HG03159 (cell line): ENCODE results near the gene TBC1D17.

Experiments used
- ATAC-seq: cut with Tn5 transposase; IDR thresholded peaks from one replicate; pipeline ENCODE4 v1.9.1; 2021; ENCODE audit warnings: mild to moderate bottlenecking, moderate library complexity; ENCODE audit not compliant: unreplicated experiment

The TBC1D17 gene

GRCh38 chr19:49890349-49891311 lies 13.1 kb downstream of the TBC1D17 start:
- ATAC-seq = no peak

- ATAC-seq = no peak
Observed at GRCh38 chr19:49891393-49891792, 13.9 kb downstream of the TBC1D17 start.

GRCh38 chr19:49892716-49893115 lies 15.2 kb downstream of the TBC1D17 start:
- ATAC-seq = no peak

DNA sequence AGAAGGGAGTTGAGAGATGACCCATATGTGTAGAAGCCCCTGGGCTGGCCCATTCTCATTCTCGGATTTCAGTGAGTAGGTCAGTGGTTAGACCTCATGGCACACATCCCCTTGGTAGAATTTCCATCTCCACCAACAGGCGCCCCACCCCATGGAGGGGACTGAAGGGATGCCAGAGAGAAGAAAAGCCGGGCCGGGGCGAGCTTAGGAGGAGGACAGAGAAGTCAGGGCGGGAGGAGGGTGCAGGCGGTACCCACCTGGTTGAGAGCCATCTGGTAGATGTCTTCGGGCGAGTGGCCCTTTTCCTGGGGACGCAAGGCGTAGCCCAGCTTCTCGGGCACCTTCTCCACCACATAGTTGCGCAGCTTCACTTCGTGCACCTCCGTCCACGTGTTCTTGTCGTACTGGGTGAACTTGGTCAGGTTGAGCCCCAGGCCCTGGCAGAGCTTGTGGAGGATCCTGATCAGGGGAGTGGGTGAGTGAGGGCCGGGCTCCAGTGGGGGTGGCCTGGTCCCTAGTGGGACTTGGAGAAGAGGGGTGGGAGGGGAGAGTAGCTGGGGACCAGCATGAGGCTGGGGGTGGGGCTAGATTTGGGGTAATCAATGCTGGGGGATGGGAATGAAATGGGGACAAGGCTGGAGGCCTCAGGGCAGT lies 16.6 kb downstream of the TBC1D17 start:
- no peak for ATAC-seq

GRCh38 chr19:49894879-49895565 lies 17.5 kb downstream of the TBC1D17 start:
- ATAC-seq = no peak

DNA sequence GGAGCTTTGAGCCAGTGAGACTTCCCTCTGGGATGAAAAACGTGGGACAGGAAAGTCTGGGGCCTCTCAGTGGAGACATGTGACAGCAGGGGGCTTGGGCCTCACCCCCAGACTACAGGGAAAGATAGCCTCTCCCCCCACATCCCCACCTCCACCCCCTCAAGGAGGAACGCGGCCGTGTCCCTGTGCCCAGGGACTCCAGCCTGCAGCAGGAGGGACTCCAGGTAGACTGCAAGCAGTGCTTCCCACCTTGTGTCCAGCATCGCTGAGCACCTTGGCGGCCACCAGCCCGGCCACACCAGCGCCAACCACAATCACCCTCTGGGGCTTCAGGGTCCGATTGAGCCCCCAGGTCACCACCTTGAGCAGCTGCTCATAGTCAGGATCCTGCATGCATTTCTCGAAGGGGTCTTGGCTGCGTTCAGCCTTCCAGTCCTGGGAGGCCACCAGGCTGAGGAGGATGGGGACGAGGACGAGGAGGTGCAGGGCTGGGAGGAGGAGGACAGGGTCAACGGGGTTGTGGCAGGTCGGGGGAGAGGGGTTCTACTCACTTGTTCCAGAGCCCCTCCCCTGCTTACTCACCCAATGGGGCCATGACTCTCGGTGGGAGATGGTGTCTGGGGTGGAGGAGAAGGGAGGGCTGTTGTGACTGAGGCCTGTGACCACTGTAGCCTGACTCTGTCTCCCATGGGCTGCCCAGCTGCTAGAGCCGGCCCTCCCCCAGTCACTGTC lies 18.2 kb downstream of the TBC1D17 start:
- no peak for ATAC-seq

DNA sequence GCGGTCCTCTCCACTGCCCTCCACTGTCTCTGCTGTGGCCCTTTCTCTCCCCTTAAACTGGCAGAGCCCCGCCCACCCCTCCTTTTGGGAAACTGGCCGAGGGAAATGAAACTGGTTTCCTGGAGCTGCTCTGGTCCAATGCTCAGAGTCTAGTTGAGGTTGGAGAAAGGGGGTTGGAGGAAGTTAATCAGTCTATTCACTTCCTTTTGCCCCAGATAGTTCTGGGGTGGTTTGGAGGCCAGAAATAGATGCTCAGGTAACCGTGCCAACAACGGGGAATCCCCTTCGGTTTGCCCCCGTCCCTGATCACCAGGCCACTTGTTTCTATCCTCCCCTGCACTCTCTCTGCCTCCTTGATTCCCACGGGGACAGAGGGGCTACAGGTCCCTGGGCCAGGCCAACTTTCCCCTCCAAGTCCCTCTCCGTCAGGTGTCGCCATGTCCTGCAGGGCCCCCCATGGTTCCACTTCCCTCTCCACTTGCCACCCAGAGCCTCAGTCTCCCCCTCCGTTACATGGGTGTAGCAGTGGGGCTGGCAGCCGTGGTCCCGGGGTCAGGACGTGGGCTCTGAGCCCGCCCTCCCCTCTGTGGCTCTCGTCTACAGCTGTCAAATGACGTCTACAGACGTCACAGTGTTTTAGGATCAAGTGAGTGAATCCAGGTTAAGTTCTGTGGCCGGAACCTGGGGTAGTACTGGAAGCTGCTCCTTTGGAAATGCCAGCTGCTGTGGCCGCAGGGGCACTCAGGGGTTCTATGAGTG lies 19.5 kb downstream of the TBC1D17 start, which contains the start of gene IL4I1:
TSS of gene IL4I1 (minus strand) at position 25 of the 759 bp plus-strand sequence. CDS start 727 bp downstream, outside the sequence.
- peak; percentile 55 for ATAC-seq

DNA sequence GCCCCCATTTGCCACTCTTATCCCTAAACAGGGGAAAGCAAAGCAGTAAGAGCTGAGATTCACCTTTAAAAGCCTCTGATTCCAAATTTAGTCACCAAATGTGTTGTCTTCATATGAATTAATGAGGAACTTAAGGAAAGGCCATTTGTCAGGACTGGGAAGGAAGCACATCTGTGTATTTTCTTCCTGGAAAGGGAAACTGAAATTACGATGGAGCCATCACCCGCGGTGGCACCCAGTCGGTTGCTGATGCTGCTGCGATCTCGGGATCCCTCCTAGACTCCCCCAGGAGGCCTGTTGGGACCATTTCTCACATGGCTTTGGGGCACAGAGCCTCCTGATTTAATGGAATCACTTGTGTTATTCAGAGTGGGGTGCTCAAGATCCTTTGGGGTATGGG lies 26.6 kb downstream of the TBC1D17 start:
- no peak for ATAC-seq

GRCh38 chr19:49906879-49907564 lies 29.5 kb downstream of the TBC1D17 start:
- no peak for ATAC-seq

GRCh38 chr19:49907745-49908446 lies 30.4 kb downstream of the TBC1D17 start:
- ATAC-seq = no peak

DNA sequence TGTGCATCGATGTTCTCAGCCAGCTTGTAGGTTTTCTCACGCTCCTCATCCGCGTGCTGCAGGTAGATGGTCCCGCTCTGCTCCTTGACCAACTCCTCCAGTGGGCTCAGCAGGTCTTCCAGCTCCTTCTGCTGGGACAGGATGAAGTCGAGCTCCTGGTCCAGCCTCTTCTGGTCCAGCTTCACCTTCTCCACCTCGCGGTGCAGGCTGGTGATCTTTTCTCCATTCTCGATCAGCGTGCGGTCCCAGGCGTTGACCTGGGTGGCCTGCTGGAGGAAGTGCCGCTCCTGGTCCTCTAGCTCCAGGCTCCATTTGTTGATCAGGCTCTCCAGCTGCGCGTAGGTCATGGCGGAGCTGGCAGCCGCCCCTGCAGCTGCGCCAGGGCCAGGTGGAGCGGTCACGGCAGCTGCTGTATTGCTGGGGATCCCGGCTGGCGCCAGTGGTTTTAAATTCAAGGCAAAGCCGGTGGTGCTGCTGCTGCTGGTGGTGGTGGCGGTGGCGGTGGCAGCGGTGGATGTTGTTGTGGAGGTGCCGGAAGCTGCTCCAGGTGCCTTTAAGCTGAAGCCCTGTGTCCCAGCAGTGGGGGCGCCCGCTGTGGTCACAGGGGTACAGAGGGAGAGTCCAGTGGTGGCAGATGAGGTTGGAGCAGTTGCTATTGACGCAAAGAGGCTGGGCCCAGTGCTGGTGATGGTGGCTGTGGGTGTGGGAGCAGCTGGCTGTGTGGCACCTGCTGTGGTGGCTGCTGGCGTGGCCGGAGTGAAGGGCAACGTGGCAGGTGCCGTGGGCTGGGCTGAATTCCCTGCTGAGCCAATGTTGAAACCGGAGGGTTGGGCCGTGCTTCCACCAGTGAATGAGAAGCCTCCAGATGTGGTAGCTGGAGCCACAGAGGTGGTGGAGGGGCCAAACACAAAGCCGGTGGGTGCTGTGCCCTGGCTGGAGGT lies 31.2 kb downstream of the TBC1D17 start:
- no peak for ATAC-seq

- ATAC-seq = no peak
Observed at GRCh38 chr19:49910179-49910578, 32.7 kb downstream of the TBC1D17 start.

- peak; percentile 44 for ATAC-seq
Observed at GRCh38 chr19:49911381-49912145, 34.1 kb downstream of the TBC1D17 start.

GRCh38 chr19:49912965-49913685 lies 35.6 kb downstream of the TBC1D17 start:
- no peak for ATAC-seq

DNA sequence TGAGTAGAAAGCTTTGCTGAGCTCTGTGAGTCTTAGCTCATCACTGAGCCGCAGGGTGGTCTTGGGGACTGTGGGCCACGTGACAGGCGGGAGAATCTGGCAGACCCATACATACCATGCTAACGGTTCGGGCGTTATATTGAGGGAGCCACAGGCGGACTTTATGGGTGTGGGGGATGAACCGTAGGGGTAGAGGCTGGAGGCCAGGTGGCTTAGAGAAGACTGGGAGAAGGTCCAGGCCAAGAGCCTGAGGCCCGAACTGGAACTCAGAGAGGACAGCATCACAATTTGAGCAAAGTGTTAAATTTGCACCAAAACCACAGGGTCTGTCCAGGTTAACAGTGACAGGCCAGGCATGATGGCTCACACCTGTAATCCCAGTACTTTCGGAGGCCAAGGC lies 36.2 kb downstream of the TBC1D17 start:
- ATAC-seq = no peak

GRCh38 chr19:49915271-49915670 lies 37.8 kb downstream of the TBC1D17 start:
- no peak for ATAC-seq
